Gastrocnemius medialis (tissue), 4 donors: ENCODE data around the gene ZSWIM1.

Source experiments
- POLR2A ChIP-seq, 2 donors: fragments of 450-650 bp; IDR thresholded peaks; one replicate each; pipeline ENCODE4 v1.6.1; 2017; ENCODE audit warnings: antibody characterized with exemption in 2 of 2, mild to moderate bottlenecking in 2 of 2, moderate library complexity in 2 of 2
- TF ChIP-seq, protein P1 (sequence below), 5 experiments: fragments of 450-650 bp in 3 of 5; fragments of 200-600 bp in 2 of 5; sonication (generic) in 2 of 5; IDR thresholded peaks in 4 of 5; conservative IDR thresholded peaks in 1 of 5; 1 replicate in 4 of 5; 2 replicates in 1 of 5; pipeline ENCODE4 v1.5.1; 2016 to 2019; ENCODE audit warnings: antibody characterized with exemption in 5 of 5, mild to moderate bottlenecking in 3 of 5, moderate library complexity in 3 of 5

DNA sequence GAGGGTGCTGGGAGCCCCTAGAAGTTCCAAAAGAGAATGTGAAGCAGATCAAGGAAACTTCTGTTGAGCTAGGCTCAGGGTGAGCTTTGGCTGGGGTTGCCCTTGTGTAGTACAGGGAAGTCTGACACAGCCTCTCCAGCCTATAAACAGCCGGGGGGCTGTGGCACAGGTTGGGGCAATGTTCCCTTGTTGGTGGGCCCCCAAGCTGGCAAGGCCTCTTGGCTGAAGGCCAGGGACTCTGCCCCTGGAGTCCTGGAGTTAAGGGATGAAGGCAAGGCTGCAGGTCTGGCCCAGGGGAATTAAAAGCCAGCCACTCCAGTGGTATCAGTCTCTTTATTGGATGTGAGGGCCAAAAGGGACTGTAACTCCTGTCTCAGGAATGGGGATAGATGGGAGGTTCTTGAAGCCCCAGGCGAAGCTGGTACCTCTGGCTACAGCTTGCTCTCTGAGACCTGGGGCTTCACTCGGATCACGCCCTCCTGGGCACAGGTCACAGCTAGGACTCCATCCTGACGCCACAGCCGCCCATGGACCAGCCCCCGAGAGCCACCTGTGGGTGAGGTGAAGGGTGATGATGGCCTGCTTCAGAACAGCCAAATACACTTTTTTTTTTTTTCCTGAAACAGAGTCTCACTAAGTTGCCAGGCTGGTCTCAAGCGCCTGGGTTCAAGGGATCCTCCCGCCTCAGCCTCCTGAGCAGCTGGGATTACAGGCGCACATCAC lies 39.5 kb upstream of the ZSWIM1 start:
- TF ChIP-seq POLR2A (IDR thresholded peaks at IDR 0.05) = no peak
- TF ChIP-seq, protein P1, sequence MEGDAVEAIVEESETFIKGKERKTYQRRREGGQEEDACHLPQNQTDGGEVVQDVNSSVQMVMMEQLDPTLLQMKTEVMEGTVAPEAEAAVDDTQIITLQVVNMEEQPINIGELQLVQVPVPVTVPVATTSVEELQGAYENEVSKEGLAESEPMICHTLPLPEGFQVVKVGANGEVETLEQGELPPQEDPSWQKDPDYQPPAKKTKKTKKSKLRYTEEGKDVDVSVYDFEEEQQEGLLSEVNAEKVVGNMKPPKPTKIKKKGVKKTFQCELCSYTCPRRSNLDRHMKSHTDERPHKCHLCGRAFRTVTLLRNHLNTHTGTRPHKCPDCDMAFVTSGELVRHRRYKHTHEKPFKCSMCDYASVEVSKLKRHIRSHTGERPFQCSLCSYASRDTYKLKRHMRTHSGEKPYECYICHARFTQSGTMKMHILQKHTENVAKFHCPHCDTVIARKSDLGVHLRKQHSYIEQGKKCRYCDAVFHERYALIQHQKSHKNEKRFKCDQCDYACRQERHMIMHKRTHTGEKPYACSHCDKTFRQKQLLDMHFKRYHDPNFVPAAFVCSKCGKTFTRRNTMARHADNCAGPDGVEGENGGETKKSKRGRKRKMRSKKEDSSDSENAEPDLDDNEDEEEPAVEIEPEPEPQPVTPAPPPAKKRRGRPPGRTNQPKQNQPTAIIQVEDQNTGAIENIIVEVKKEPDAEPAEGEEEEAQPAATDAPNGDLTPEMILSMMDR (IDR thresholded peaks at IDR 0.05 in 4 of 5, conservative IDR thresholded peaks at IDR 0.05 in 1 of 5) = no peak
